ENCODE data around the gene PCSK6. TPM values are rescaled to one million over a fixed set of nuclear protein-coding genes. Genes with fewer than 3 reads are reported as not detected.

Gene PCSK6
- total RNA-seq, 2 experiments from 2014 or later, result 0.57 TPM; not detected in 1

- no TSS peak for BruUV-seq (replicated peaks)
- Histone ChIP-seq H3K9me2 (ENCODE audit: insufficient read depth, low read length) (no peaks in the 10 kb centered on the region), H3K4me1 (ENCODE audit: insufficient read depth, low read length, poor library complexity, severe bottlenecking) (no peaks in the 10 kb centered on the region), H3K4me3 (ENCODE audit: low read depth, low read length, poor library complexity, severe bottlenecking) (no peak overlapping the region), H2AFZ (ENCODE audit: low read length) (no peak overlapping the region), H4K20me1 (ENCODE audit: insufficient read depth, low read length) (no peaks in the 10 kb centered on the region), H3K9me3 (ENCODE audit: low read length) (no peaks in the 10 kb centered on the region), H3K36me3 (ENCODE audit: insufficient read depth, low read length) (no peaks in the 10 kb centered on the region), H3K4me2 (ENCODE audit: low read length) (no peak overlapping the region), H3K79me2 (ENCODE audit: insufficient read depth, low read depth, low read length) (no peaks in the 10 kb centered on the region), H3K27ac (ENCODE audit: low read depth, low read length, poor library complexity, severe bottlenecking) (no peak overlapping the region)
- POLR2A ChIA-PET, result no interaction called here
- TF ChIP-seq EZH2phosphoT487 (IDR thresholded peaks at IDR 0.05; ENCODE audit: borderline replicate concordance, low read depth, low read length) (no peak), CTCF (conservative IDR thresholded peaks at IDR 0.05; ENCODE audit: low read length) (no peak)
- CTCF ChIA-PET (ENCODE audit: unreplicated experiment), result no interaction called here
- no peak for DNase-seq (ENCODE audit: low spot score)
- intact Hi-C loops (cut with micrococcal nuclease; ENCODE audit: unreplicated experiment), result no loop called here
Measured at GRCh38 chr15:101451846-101452245, 37.7 kb downstream of the PCSK6 start.

- no peak for TF ChIP-seq CTCF (conservative IDR thresholded peaks at IDR 0.05; ENCODE audit: low read length)
- TF ChIP-seq EZH2phosphoT487 (IDR thresholded peaks at IDR 0.05; ENCODE audit: borderline replicate concordance, low read depth, low read length), result no peak
- intact Hi-C loops (cut with micrococcal nuclease; ENCODE audit: unreplicated experiment), result no loop called here
- Histone ChIP-seq H3K27ac (ENCODE audit: low read depth, low read length, poor library complexity, severe bottlenecking) (no peak overlapping the region), H3K4me3 (ENCODE audit: low read depth, low read length, poor library complexity, severe bottlenecking) (no peak overlapping the region), H3K9me3 (ENCODE audit: low read length) (no peaks in the 10 kb centered on the region), H2AFZ (ENCODE audit: low read length) (no peak overlapping the region), H3K4me2 (ENCODE audit: low read length) (no peak overlapping the region), H3K9me2 (ENCODE audit: insufficient read depth, low read length) (no peaks in the 10 kb centered on the region), H4K20me1 (ENCODE audit: insufficient read depth, low read length) (no peaks in the 10 kb centered on the region), H3K36me3 (ENCODE audit: insufficient read depth, low read length) (no peaks in the 10 kb centered on the region), H3K79me2 (ENCODE audit: insufficient read depth, low read depth, low read length) (no peaks in the 10 kb centered on the region), H3K4me1 (ENCODE audit: insufficient read depth, low read length, poor library complexity, severe bottlenecking) (no peaks in the 10 kb centered on the region)
- DNase-seq (ENCODE audit: low spot score), result no peak
- BruUV-seq (replicated peaks), result no TSS peak
- CTCF ChIA-PET (ENCODE audit: unreplicated experiment), result interaction anchor here (0.6 kb wide), 1 partner anchor 587 kb away, joined by 4 read pairs; no protein-coding TSS in a partner anchor
- POLR2A ChIA-PET, result no interaction called here
Measured at GRCh38 chr15:101451266-101451799, 38.2 kb downstream of the PCSK6 start.

GRCh38 chr15:101450403-101451265 is 38.9 kb downstream of the PCSK6 start:
- Histone ChIP-seq H3K79me2 (ENCODE audit: insufficient read depth, low read depth, low read length) (no peaks in the 10 kb centered on the region), H3K36me3 (ENCODE audit: insufficient read depth, low read length) (no peaks in the 10 kb centered on the region), H3K9me2 (ENCODE audit: insufficient read depth, low read length) (no peaks in the 10 kb centered on the region), H3K4me3 (ENCODE audit: low read depth, low read length, poor library complexity, severe bottlenecking) (no peak overlapping the region), H4K20me1 (ENCODE audit: insufficient read depth, low read length) (no peaks in the 10 kb centered on the region), H3K4me1 (ENCODE audit: insufficient read depth, low read length, poor library complexity, severe bottlenecking) (no peaks in the 10 kb centered on the region), H2AFZ (ENCODE audit: low read length) (no peak overlapping the region), H3K4me2 (ENCODE audit: low read length) (no peak overlapping the region), H3K9me3 (ENCODE audit: low read length) (no peaks in the 10 kb centered on the region), H3K27ac (ENCODE audit: low read depth, low read length, poor library complexity, severe bottlenecking) (no peak overlapping the region)
- no peak for TF ChIP-seq CTCF (conservative IDR thresholded peaks at IDR 0.05; ENCODE audit: low read length)
- TF ChIP-seq EZH2phosphoT487 (IDR thresholded peaks at IDR 0.05; ENCODE audit: borderline replicate concordance, low read depth, low read length), result no peak
- DNase-seq (ENCODE audit: low spot score), result no peak
- intact Hi-C loops (cut with micrococcal nuclease; ENCODE audit: unreplicated experiment), result no loop called here
- POLR2A ChIA-PET, result no interaction called here
- CTCF ChIA-PET (ENCODE audit: unreplicated experiment), result interaction anchor here (0.6 kb wide), 1 partner anchor 586 kb away, joined by 4 read pairs; no protein-coding TSS in a partner anchor
- no TSS peak for BruUV-seq (replicated peaks)
